Thyroid gland (tissue), 4 donors: ENCODE data around the gene ENDOV. TPM values are rescaled to one million over a fixed set of nuclear protein-coding genes. Genes with fewer than 3 reads are reported as not detected.

ENCODE experiments used
- DNase-seq, 2 donors: peaks; one replicate each; pipeline ENCODE4 v3.0.0-alpha.2; 2019
- H3K27ac ChIP-seq, 3 donors: fragments of 200-600 bp; sonication (generic); 1 replicate in 2 of 3; 2 replicates in 1 of 3; pipeline ENCODE4 v1.5.1; 2016 to 2019; ENCODE audit warnings: mild to moderate bottlenecking in 1 of 3, moderate library complexity in 1 of 3
- H3K27me3 ChIP-seq: fragments of 200-600 bp; sonication (generic); one replicate; pipeline ENCODE4 v1.5.1; 2019
- H3K36me3 ChIP-seq, 2 donors: fragments of 200-600 bp; sonication (generic); one replicate each; pipeline ENCODE4 v1.5.1; 2016 to 2019
- H3K4me1 ChIP-seq, 2 donors: fragments of 200-600 bp; sonication (generic); one replicate each; pipeline ENCODE4 v1.5.1; 2017 to 2019
- H3K4me3 ChIP-seq, 3 donors: fragments of 200-600 bp; sonication (generic); replicated peaks in 1 of 3; 1 replicate in 2 of 3; 2 replicates in 1 of 3; pipeline ENCODE4 v1.5.1; 2016; ENCODE audit warnings: mild to moderate bottlenecking in 1 of 3
- H3K9me3 ChIP-seq: fragments of 200-600 bp; sonication (generic); one replicate; pipeline ENCODE4 v1.5.1; 2017
- CTCF ChIP-seq, 6 experiments: fragments of 200-600 bp in 3 of 6; fragments of 450-650 bp in 3 of 6; sonication (generic) in 3 of 6; IDR thresholded peaks; one replicate each; pipeline ENCODE4 v1.5.1; 2016 to 2019; ENCODE audit warnings: antibody characterized with exemption in 6 of 6, mild to moderate bottlenecking in 2 of 6, inconsistent platforms in 1 of 6, moderate library complexity in 1 of 6
- POLR2A ChIP-seq, 2 donors: fragments of 450-650 bp; IDR thresholded peaks; one replicate each; pipeline ENCODE4 v1.6.1; 2017; ENCODE audit warnings: antibody characterized with exemption in 2 of 2, mild to moderate bottlenecking in 2 of 2, moderate library complexity in 1 of 2
- WGBS, 2 donors: methylation state at CpG; one replicate each; pipeline ENCODE4 v1.1.5; 2017; 5-methylcytosine and 5-hydroxymethylcytosine counted together
- intact Hi-C: fragments of 100-400 bp; cut with DNase I; formaldehyde crosslinking; loops from one replicate; pipeline ENCODE4 v1.15.1; 2023
- total RNA-seq, 4 donors: library from RNA; depleted of rRNA; stranded (reverse); fragments of >200 nt; gene quantifications; one replicate each; pipeline ENCODE4 v1.2.3, GENCODE V29; 2016

ENDOV gene
- total RNA-seq, 4 donors from 2014 or later = 18.8 to 37.1 (median 21.2) TPM

- Histone ChIP-seq H3K36me3 (peaks cover 88 to 96% of the 10 kb centered on the region in 2 donors), H3K4me1 (no peaks in the 10 kb centered on the region), H3K4me3 (no peak overlapping the region), H3K27ac (no peak overlapping the region), H3K9me3 (no peaks in the 10 kb centered on the region), H3K27me3 (no peaks in the 10 kb centered on the region)
- intact Hi-C loops = no loop called here
- DNase-seq = no peak
- TF ChIP-seq POLR2A (IDR thresholded peaks at IDR 0.05) = no peak
- TF ChIP-seq CTCF (IDR thresholded peaks at IDR 0.05) = no peak
- WGBS, 2 donors = 89 to 96% methylated on average over 15 of the region's 15 CpGs
Observed at GRCh38 chr17:80388175-80388574, 26.8 kb upstream of the ENDOV start.

- WGBS, 2 donors = 96 to 97% methylated on average over 10 of the region's 10 CpGs
- no peak for TF ChIP-seq CTCF (IDR thresholded peaks at IDR 0.05)
- no peak for TF ChIP-seq POLR2A (IDR thresholded peaks at IDR 0.05)
- H3K36me3 ChIP-seq = peaks cover 88 to 96% of the 10 kb centered on the region in 2 donors
- intact Hi-C loops = no loop called here
- H3K4me1 ChIP-seq = no peaks in the 10 kb centered on the region
- no peak for DNase-seq
- no peak overlapping the region for H3K4me3 ChIP-seq
- H3K27ac ChIP-seq = no peak overlapping the region
- no peaks in the 10 kb centered on the region for H3K27me3 ChIP-seq
- no peaks in the 10 kb centered on the region for H3K9me3 ChIP-seq
Observed at GRCh38 chr17:80388601-80389000, 26.4 kb upstream of the ENDOV start.

GRCh38 chr17:80389011-80389995 lies 25.7 kb upstream of the ENDOV start:
- WGBS, 2 donors = 81 to 85% methylated on average over 19 to 22 of the region's 22 CpGs
- intact Hi-C loops = no loop called here
- no peak for DNase-seq
- Histone ChIP-seq H3K4me3 (no peak overlapping the region), H3K4me1 (no peaks in the 10 kb centered on the region), H3K27me3 (no peaks in the 10 kb centered on the region), H3K36me3 (peaks cover 90 to 96% of the 10 kb centered on the region in 2 donors), H3K9me3 (no peaks in the 10 kb centered on the region), H3K27ac (no peak overlapping the region)
- TF ChIP-seq POLR2A (IDR thresholded peaks at IDR 0.05) (no peak), CTCF (IDR thresholded peaks at IDR 0.05) (no peak)

GRCh38 chr17:80393241-80393890 lies 21.6 kb upstream of the ENDOV start:
- H3K4me1 ChIP-seq = peaks cover 0 to 1% of the 10 kb centered on the region in 2 donors
- WGBS, 2 donors = 90 to 94% methylated on average over 15 of the region's 15 CpGs
- H3K27me3 ChIP-seq = no peaks in the 10 kb centered on the region
- no peaks in the 10 kb centered on the region for H3K9me3 ChIP-seq
- TF ChIP-seq CTCF (IDR thresholded peaks at IDR 0.05) (no peak), POLR2A (IDR thresholded peaks at IDR 0.05) (no peak)
- no peak overlapping the region for H3K27ac ChIP-seq
- no peak for DNase-seq
- peaks cover 59 to 61% of the 10 kb centered on the region in 2 donors for H3K36me3 ChIP-seq
- H3K4me3 ChIP-seq = no peak overlapping the region
- intact Hi-C loops = no loop called here

GRCh38 chr17:80393961-80394360 lies 21.0 kb upstream of the ENDOV start:
- intact Hi-C loops = no loop called here
- Histone ChIP-seq H3K9me3 (no peaks in the 10 kb centered on the region), H3K36me3 (peaks cover 53 to 55% of the 10 kb centered on the region in 2 donors), H3K4me3 (no peak overlapping the region), H3K27me3 (no peaks in the 10 kb centered on the region), H3K4me1 (peaks cover 0 to 5% of the 10 kb centered on the region in 2 donors), H3K27ac (no peak overlapping the region)
- no peak for DNase-seq
- whole genome bisulfite sequencing, 2 donors = 93 to 95% methylated on average over 4 of the region's 4 CpGs
- TF ChIP-seq CTCF (IDR thresholded peaks at IDR 0.05) = no peak
- TF ChIP-seq POLR2A (IDR thresholded peaks at IDR 0.05) = no peak
